Peyer's patch (tissue), 4 donors: ENCODE data around the gene MAP1B.

Experiments
- CTCF ChIP-seq, 6 experiments: fragments of 450-650 bp in 4 of 6; fragments of 200-600 bp in 2 of 6; sonication (generic) in 1 of 6; IDR thresholded peaks; one replicate each; pipeline ENCODE4 v1.5.1; 2017 to 2019; ENCODE audit warnings: antibody characterized with exemption in 6 of 6, mild to moderate bottlenecking in 3 of 6, moderate library complexity in 1 of 6
- POLR2A ChIP-seq, 2 donors: fragments of 450-650 bp; IDR thresholded peaks; one replicate each; pipeline ENCODE4 v1.5.1; 2017; ENCODE audit warnings: antibody characterized with exemption in 2 of 2, mild to moderate bottlenecking in 2 of 2, moderate library complexity in 2 of 2

DNA sequence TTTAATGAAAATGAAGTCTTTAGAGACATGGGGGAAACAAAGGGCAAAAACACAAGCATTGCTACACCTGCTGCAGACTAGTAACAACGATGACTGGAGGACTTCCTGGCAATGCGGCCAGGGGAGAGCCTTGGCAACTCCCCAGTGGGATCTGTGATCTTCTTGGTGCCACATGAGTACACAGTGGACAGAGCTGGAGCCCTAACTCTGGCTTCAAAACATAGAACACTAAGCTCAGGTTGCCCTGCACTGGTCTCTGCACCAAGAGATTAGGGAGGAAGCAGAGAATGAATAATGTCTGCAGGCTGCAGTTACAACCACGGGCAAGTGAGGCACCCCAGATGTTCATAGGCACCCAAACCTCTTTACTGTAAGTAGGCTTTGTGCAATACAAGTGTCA is 121.7 kb downstream of the MAP1B start:
- TF ChIP-seq CTCF (IDR thresholded peaks at IDR 0.05) (no peak), POLR2A (IDR thresholded peaks at IDR 0.05) (no peak)
